Measurements from ENCODE around the gene ZBTB17.

The ZBTB17 gene

GRCh38 chr1:15935056-15935950 lies 40.6 kb downstream of the ZBTB17 start:
- no peak overlapping the region for H2AFZ ChIP-seq (ENCODE audit: low read depth, low read length)
- peaks cover 13% of the 10 kb centered on the region for H3K36me3 ChIP-seq (replicated peaks; ENCODE audit: low read depth, low read length)
- TF ChIP-seq EZH2phosphoT487 (IDR thresholded peaks at IDR 0.05; ENCODE audit: low read depth), result no peak
- TF ChIP-seq, protein P1, sequence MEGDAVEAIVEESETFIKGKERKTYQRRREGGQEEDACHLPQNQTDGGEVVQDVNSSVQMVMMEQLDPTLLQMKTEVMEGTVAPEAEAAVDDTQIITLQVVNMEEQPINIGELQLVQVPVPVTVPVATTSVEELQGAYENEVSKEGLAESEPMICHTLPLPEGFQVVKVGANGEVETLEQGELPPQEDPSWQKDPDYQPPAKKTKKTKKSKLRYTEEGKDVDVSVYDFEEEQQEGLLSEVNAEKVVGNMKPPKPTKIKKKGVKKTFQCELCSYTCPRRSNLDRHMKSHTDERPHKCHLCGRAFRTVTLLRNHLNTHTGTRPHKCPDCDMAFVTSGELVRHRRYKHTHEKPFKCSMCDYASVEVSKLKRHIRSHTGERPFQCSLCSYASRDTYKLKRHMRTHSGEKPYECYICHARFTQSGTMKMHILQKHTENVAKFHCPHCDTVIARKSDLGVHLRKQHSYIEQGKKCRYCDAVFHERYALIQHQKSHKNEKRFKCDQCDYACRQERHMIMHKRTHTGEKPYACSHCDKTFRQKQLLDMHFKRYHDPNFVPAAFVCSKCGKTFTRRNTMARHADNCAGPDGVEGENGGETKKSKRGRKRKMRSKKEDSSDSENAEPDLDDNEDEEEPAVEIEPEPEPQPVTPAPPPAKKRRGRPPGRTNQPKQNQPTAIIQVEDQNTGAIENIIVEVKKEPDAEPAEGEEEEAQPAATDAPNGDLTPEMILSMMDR (IDR thresholded peaks at IDR 0.05; ENCODE audit: low read depth, low read length), result no peak
- no peak overlapping the region for H3K4me2 ChIP-seq (ENCODE audit: low read length)
- no peak overlapping the region for H3K27ac ChIP-seq (ENCODE audit: low read length)
- H3K9me3 ChIP-seq (ENCODE audit: insufficient read depth, low read length), result no peaks in the 10 kb centered on the region
- no peaks in the 10 kb centered on the region for H3K27me3 ChIP-seq (ENCODE audit: low read depth, low read length)
- no peaks in the 10 kb centered on the region for H3K4me1 ChIP-seq (ENCODE audit: low read length)
- H4K20me1 ChIP-seq (ENCODE audit: insufficient read depth, low read length), result no peaks in the 10 kb centered on the region
- H3K4me3 ChIP-seq (ENCODE audit: low read length), result no peak overlapping the region
- H3K9ac ChIP-seq (ENCODE audit: low read length), result no peak overlapping the region
- no peaks in the 10 kb centered on the region for H3K79me2 ChIP-seq (ENCODE audit: low read length)

GRCh38 chr1:15934211-15935055 lies 41.5 kb downstream of the ZBTB17 start:
- H3K79me2 ChIP-seq (ENCODE audit: low read length), result no peaks in the 10 kb centered on the region
- H3K27ac ChIP-seq (ENCODE audit: low read length), result no peak overlapping the region
- TF ChIP-seq EZH2phosphoT487 (IDR thresholded peaks at IDR 0.05; ENCODE audit: low read depth), result no peak
- TF ChIP-seq, protein P1 (IDR thresholded peaks at IDR 0.05; ENCODE audit: low read depth, low read length), result no peak
- no peak overlapping the region for H3K4me2 ChIP-seq (ENCODE audit: low read length)
- H3K36me3 ChIP-seq (replicated peaks; ENCODE audit: low read depth, low read length), result peaks cover 13% of the 10 kb centered on the region
- H4K20me1 ChIP-seq (ENCODE audit: insufficient read depth, low read length), result no peaks in the 10 kb centered on the region
- no peak overlapping the region for H3K4me3 ChIP-seq (ENCODE audit: low read length)
- no peak overlapping the region for H2AFZ ChIP-seq (ENCODE audit: low read depth, low read length)
- no peak overlapping the region for H3K9ac ChIP-seq (ENCODE audit: low read length)
- H3K9me3 ChIP-seq (ENCODE audit: insufficient read depth, low read length), result no peaks in the 10 kb centered on the region
- no peaks in the 10 kb centered on the region for H3K4me1 ChIP-seq (ENCODE audit: low read length)
- no peaks in the 10 kb centered on the region for H3K27me3 ChIP-seq (ENCODE audit: low read depth, low read length)

DNA sequence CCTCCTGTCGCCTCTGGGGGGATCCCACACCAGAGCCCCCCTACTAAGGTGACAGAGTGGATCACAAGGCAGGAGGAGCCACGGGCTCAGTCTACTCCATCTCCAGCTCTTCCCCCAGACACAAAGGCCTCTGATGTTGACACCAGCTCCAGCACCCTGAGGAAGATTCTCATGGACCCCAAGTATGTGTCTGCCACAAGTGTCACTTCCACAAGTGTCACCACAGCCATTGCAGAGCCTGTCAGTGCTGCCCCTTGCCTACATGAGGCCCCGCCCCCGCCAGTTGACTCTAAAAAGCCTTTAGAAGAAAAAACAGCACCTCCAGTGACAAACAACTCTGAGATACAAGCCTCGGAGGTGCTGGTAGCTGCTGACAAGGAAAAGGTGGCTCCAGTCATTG lies 42.2 kb downstream of the ZBTB17 start:
- no peaks in the 10 kb centered on the region for H3K79me2 ChIP-seq (ENCODE audit: low read length)
- H3K27ac ChIP-seq (ENCODE audit: low read length), result no peak overlapping the region
- H4K20me1 ChIP-seq (ENCODE audit: insufficient read depth, low read length), result no peaks in the 10 kb centered on the region
- no peaks in the 10 kb centered on the region for H3K27me3 ChIP-seq (ENCODE audit: low read depth, low read length)
- H2AFZ ChIP-seq (ENCODE audit: low read depth, low read length), result no peak overlapping the region
- peaks cover 13% of the 10 kb centered on the region for H3K36me3 ChIP-seq (replicated peaks; ENCODE audit: low read depth, low read length)
- TF ChIP-seq EZH2phosphoT487 (IDR thresholded peaks at IDR 0.05; ENCODE audit: low read depth), result no peak
- TF ChIP-seq, protein P1 (IDR thresholded peaks at IDR 0.05; ENCODE audit: low read depth, low read length), result no peak
- no peaks in the 10 kb centered on the region for H3K9me3 ChIP-seq (ENCODE audit: insufficient read depth, low read length)
- no peak overlapping the region for H3K9ac ChIP-seq (ENCODE audit: low read length)
- no peak overlapping the region for H3K4me2 ChIP-seq (ENCODE audit: low read length)
- no peak overlapping the region for H3K4me3 ChIP-seq (ENCODE audit: low read length)
- H3K4me1 ChIP-seq (ENCODE audit: low read length), result no peaks in the 10 kb centered on the region

DNA sequence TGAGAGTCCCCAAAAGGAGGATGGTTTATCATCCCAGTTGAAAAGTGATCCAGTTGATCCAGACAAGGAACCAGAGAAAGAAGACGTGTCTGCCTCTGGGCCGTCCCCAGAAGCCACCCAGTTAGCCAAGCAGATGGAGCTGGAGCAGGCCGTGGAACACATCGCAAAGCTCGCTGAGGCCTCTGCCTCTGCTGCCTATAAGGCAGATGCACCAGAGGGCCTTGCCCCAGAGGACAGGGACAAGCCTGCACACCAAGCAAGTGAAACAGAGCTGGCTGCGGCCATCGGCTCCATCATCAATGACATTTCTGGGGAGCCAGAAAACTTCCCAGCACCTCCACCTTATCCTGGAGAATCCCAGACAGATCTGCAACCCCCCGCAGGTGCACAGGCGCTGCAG lies 43.3 kb downstream of the ZBTB17 start:
- Histone ChIP-seq H3K9me3 (ENCODE audit: insufficient read depth, low read length) (no peaks in the 10 kb centered on the region), H3K27me3 (ENCODE audit: low read depth, low read length) (no peaks in the 10 kb centered on the region), H3K79me2 (ENCODE audit: low read length) (no peaks in the 10 kb centered on the region), H3K4me3 (ENCODE audit: low read length) (no peak overlapping the region), H3K4me1 (ENCODE audit: low read length) (no peaks in the 10 kb centered on the region), H3K36me3 (replicated peaks; ENCODE audit: low read depth, low read length) (peaks cover 15% of the 10 kb centered on the region), H3K27ac (ENCODE audit: low read length) (no peak overlapping the region), H3K9ac (ENCODE audit: low read length) (no peak overlapping the region), H2AFZ (ENCODE audit: low read depth, low read length) (no peak overlapping the region), H3K4me2 (ENCODE audit: low read length) (no peak overlapping the region), H4K20me1 (ENCODE audit: insufficient read depth, low read length) (no peaks in the 10 kb centered on the region)
- TF ChIP-seq EZH2phosphoT487 (IDR thresholded peaks at IDR 0.05; ENCODE audit: low read depth), result no peak
- TF ChIP-seq, protein P1 (IDR thresholded peaks at IDR 0.05; ENCODE audit: low read depth, low read length), result no peak
